ENCODE results near the gene DCUN1D1.
"Not testable (repeated sequence)": the region's sequence is repeated elsewhere in the genome, so short reads cannot be mapped to it uniquely, and the experiment has no call there.

DCUN1D1 gene

DNA sequence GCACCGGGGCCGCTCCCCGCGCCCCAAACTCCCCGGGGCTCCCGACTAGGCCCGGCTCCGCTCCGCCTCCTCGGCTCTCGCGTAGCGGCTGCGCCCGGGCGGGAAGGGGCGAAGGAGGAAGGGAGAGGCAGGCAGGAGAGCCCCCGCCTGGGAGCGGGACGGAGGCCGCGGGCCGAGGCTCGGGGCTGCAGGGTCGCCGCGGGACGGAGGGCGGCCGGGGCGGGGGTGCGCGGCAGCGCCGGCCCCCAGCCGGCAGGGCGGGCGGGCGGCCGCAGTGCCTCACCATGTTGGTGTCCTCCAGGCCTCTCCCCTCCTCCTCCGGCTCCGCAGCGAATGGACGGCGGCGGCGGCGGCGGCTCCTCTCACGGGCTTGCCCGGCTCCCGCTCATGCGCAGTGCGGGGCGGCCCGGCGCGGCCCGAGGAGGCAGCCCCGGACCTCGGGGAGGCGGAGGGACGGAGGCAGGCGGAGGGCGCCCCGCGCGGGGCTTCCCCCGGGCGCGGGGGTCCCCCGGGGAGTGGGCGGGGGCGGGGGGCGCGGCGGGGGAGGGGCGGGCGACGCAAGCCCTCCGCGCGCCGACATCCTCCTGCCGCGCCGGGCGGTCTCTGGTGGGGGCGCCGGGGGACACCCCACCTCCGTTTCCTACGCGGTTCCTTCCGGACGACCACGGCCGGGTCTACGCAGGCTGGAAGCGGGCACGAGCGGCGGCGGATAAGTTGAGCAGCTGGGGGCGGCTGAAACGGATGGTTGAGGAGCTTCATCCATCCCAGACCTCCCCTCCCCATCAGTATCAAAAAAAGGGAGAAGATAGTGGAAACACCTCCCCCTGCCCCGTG, at the start of gene DCUN1D1:
DCUN1D1 (minus strand) TSS at position 335 of the 834 bp plus-strand sequence; CDS start at position 286, 49 bp downstream.
- peak; percentile 89 for DNase-seq

DNA sequence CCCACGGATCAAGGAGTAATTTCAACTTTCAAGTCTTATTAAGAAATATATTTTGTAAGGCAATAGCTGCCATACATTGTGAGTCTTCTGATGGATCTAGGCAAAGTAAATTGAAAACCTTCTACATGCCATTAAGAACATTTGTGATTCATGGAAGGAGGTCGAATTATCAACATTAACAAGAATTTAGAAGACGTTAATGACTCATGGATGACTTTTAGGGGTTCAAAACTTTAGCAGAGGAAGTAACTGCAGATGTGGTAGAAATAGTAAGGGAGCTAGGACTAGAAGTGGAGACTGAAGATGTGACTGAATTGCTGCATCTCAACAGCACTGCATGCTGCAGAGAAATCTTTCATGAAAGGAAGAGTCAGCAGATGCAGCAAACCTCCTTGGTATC, 48.1 kb upstream of the DCUN1D1 start:
- no peak for DNase-seq

DNA sequence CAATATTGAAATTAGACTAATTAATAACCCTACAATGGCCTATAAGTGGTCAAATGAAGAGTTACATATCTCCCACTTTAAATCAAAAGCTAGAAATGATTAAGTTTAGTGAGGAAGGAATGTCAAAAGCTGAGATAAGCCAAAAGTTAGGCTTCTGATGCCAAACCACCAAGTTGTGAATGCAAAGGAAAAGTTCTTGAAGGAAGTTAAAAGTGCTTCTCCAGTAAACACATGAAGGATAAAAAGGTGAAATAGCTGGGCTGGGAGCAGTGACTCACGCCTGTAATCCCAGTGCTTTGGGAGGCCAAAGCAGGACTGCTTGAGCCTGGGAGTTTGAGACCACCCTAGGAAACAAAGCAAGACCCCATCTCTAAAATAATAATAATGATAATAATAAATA, 46.9 kb upstream of the DCUN1D1 start:
- DNase-seq = no peak

DNA sequence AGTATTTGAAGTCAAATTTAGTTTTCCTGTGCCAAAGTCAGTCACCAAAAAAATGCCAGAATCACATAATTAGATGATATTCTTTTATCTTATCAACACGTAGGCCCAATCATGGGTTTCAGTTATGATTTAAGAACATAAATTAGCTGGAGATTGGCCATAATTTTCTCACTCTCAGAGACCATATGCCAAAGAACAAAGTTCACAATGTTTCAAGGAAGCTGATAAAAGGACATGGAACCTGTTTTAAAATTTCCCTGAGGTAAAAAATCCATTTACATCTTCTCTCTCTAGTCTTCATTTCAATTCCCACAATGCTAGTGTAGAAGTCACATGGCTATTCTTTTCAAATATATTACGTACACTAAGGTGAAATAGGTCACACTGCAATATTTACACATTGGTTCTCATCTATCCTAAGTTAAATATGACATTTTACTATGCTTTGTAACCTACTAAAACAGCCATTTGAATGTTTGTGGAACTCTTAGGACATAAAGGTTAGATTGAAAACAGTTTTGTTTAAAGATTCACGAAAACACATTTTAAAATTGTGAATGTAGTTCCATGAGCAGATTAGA, 42.7 kb upstream of the DCUN1D1 start:
- DNase-seq = no peak

DNA sequence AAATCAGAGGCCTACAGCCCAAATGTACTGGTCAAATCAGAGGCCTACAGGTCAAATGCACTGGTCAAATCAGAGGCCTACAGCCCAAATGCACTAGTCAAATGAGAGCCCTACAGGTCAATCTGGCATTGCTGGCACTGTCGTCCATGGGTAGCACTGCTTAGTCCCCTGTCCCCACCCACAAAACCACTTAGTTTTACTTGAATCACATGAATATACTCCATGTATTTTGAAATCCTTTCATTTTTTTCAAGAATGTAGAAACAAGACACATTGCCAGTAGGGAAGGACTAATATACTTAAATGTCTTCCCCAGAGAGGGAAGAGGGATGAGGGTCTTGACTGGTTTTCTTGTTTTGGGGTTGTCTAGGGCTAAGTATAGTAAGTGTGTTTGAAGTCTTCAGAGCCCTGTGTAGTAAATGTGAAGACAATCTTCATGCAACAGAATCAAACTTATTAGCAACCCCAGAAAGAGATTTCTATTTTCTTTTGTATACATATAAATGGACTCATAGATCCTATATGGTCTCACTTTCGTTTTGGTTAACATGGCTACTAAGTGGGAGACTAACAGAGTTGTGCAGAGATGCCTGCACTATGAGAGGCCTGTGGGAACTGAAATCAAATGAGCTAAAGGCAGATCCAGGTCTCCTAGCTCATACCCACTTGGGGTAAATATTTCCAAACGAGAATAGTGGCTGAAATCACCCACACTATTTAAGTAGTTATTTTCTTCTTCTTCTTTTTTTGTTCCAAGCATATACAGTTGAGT, 38.3 kb upstream of the DCUN1D1 start:
- no peak for DNase-seq

DNA sequence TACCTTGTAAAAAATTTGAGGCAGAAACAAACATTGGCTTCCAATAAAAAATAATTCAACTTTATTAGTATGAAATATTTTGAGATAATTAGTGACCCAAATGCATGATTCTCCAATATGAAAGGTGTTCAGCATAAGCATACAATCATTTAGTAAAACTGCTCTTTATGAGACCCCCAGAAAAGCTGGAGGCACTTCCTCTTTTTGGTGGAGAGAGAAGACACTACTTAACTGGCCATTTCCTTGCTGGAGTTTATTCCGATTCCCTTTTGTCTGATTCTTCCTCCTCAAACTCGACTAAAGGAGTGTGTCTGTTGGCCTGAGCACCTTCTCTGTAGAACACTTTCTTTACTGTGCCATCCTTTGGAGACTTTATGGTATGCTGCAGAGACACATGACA, 34.8 kb upstream of the DCUN1D1 start:
- DNase-seq = no peak

DNA sequence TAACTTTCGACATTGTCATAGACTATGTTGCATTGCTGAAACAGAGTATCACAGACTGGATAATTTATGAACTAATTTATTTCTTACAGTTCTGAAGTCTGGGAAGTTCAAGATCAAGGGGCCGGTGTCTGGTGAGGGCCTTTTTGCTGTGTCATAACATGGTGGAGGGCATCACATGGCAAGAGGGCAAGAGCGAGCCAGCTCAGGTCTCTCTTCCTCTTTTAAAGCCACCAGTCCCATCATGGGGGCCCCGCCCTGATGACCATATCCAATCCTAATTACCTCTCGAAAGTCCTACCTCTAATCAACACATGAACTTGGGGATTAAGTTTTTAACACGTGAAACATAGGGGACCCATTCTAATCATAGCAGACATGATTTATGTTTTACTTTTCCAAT, 33.5 kb upstream of the DCUN1D1 start:
- DNase-seq = no peak

DNA sequence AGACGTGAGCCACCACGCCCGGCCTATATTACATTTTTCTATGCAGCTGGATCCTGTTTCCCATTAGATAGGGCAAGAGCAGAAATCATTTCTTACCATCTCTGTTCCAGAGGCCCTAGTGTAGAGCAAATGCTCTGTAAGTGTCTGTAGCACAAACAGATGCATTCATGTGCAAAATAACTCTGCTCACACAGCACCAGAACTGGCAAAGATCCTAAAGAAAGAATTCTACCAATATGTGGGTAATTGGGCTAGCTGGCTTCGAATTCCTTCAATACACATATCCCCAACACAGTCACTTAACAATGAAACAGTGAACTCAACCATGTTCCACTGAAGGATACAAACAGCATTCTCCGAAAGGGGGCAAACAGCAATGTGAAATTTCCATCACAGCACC, 32.7 kb upstream of the DCUN1D1 start:
- no peak for DNase-seq

DNA sequence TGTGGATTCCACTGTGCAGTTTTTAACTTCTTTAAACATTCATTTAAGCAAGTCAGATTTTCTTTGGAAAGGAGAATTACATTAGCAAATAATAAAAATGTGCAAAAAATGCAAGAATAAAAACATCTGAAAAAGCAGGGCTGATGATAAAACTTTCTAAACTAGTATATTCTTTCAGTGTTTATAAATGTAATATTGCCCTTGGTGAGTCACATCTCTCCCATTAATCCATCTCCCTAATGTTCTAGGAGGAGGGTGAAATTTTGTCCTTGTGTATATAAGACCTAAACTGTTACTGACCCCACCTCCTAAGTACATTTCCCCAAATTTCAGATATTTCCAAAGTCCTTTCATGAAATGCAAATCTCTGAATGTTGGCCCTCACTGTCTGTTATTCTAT, 28.5 kb upstream of the DCUN1D1 start:
- DNase-seq = no peak

DNA sequence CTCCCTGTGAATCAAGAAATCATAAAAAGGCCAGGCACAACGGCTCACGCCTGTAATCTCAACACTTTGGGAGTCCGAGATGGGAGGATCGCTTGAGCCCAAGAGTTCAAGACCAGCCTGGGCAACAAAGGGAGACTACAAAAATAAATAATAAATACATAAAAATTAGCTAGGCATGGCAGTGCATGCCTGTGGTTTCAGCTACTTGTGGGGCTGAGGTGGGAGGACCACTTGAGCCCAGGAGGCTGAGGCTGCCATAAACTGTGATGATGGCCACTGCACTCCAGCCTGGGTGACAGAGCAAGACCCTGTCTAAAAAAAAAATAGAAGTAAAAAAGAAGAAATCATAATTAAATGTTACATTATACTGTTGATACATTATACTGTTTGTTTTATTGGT, 28.0 kb upstream of the DCUN1D1 start:
- DNase-seq = no peak

DNA sequence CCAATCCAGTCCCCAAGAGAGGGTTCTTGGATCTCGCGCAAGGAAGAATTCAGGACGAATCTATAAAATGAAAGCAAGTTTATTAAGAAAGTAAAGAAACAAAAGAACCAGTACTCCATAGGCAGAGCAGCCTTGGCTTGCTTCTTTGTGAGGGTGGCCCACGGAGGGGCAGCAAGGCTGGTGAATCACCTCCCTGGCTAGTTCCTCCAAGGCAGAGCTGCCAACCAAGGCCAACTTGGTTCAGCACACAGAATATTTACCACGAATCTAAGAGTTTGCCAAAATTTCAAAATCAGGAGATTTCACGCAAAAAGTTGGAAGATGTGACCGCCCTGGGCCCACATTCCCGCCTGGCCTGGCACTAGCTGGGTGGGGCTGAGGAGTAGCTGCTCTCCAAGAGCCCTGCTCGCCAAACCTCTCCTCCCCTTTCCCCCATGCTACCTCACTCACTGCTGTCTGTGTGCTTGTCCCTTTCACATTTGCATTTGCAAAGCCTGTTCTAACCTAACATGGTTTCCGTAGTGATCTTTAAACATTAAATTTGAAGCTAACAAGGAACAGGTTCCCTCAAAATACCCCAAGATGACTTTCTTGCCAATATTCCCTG, 26.2 kb upstream of the DCUN1D1 start:
- no peak for DNase-seq

DNA sequence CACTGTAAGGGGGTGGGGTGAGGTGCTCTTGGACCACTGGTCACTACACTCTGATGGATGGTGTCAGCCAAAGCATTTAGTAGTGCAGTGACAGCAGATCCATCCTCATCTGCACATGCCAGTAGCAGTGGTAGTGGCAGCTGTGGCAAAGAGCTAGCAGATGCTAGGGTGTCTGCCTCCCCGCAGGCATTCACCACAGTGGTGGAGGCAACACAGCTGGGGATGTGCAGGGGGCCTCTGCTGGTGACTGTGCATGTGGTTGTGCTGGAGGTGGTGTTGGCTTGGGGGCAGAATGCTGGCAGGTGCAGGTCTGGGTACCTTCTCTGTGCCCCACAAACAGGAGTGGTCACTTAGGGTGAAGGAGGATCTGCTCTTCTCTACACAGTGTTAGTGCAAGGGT, 19.4 kb upstream of the DCUN1D1 start:
- DNase-seq = no peak

DNA sequence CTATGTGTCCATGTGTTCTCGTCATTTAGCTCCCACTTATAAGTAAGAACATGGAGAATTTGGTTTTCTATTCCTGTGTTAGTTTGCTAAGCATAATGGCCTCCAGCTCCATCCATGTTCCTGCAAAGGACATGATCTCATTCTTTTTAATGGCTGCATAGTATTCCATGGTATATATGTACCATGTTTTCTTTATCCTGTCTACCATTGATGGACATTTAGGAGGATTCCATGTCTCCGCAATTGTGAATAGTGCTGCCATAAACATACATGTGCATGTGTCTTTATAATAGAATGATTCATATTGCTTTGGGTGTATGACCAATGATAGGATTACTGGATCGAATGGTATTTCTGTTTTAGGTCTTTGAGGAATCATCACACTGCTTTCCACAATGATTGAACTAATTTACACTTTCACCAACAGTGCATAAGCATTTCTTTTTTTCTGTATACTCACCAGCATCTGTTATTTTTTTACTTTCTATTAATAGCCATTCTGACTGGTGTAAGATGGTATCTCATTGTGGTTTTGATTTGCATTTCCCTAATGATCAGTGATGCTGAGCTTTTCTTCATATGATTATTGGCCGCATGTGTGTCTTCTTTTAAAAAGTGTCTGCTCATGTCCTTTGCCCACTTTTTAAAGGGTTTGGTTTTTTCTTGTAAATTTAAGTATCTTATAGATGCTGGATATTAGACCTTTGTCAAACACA, 13.3 kb upstream of the DCUN1D1 start:
- DNase-seq = not testable (repeated sequence)

DNA sequence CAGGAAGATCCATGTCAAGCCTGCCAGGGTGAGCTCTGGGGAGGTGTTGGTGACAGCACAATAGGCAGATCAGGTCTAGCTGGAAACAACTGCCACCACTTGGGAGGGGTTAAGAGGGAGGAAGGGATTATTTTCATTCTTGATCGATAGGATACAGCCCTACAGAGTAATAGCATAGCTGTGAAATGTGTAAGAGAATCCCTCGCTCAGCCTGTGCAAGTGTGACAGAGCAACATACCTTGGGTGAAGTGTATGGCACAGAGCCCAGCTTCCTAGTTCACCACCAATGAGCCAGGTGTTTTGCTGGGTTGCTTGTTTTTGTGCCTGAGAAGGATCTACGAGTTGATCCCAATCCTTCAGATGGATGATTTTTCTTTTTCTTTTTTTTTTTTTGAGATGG, 9.2 kb upstream of the DCUN1D1 start:
- no peak for DNase-seq

DNA sequence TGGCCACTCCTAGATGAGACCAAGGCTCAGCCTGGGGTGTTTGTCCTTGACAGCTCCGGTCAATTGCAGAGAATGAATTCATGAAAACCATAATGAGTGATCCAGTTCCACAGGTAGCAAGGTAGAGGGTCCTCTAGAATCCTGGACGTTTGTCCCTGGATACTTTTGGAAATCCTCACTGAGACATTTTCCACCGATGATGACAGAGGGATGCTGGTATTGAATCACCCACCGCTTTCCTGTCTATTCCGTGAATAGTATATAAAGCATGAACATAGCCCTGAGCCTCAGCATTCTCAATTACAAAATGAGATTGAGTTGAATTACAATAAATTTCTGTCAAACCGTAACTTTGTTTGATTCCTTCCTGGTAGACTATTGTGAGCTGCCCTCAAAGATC, 5.7 kb upstream of the DCUN1D1 start:
- no peak for DNase-seq

DNA sequence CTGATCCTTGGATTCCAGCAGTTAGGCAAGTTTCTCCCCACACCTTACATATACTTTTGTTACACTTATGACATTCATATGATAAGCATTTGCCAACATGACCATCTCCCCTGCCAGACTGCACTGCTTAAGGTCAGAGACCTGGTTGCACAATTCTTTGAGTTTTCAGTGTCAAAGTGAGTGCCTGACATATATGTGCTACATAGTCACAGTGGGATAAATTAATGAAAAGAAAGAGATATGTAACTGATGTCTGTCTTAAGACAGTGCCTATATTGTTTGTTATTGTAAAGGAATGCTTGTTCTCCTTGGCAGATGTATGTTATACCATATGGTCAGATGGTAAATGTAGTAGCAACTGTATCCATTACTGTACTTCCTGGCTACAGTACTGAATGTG, 3.5 kb upstream of the DCUN1D1 start:
- no peak for DNase-seq

DNA sequence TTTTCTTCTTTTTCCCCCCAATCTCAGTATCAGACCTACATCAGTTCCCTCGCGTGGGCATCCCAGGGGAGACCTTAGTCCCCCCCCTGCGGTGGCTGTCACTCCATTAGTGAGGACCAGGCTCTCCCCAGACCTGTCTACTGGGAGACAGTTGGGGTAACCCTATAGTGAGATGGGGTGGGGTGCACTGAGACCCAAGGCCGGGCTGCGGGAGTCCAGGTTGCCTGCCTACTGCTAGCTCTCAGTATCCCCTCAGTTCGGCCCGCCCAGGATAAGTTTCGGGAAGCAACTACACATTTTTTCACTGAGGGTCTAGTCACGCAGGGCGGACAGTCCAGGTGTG, 671 bp upstream of the DCUN1D1 start:
- no peak for DNase-seq

DNA sequence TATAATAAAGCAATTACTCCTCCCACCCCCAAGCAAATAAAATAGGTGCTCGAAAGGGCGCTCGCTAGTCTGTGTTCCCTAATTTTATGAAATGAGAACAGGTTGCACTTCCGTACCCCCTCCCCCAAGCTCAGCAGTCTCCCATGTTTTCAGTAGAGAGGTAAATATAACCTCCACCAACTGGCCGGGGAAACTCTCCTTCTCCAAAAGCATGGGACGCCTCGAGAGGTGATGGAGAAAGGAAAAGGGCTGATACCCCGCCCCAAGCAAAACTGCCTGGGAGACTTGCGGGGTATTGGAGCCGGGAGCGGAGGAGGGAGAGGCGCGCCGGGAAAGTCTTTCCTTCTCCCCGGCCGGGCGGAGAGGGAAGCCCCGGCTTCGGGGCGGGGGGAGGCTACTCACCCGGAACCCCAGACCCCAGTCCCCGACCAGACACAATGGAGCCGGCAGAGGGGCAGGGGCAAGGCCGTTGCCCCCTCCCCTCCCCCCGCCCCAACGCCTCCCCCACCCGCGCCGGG, 605 bp downstream of the DCUN1D1 start:
- no peak for DNase-seq

DNA sequence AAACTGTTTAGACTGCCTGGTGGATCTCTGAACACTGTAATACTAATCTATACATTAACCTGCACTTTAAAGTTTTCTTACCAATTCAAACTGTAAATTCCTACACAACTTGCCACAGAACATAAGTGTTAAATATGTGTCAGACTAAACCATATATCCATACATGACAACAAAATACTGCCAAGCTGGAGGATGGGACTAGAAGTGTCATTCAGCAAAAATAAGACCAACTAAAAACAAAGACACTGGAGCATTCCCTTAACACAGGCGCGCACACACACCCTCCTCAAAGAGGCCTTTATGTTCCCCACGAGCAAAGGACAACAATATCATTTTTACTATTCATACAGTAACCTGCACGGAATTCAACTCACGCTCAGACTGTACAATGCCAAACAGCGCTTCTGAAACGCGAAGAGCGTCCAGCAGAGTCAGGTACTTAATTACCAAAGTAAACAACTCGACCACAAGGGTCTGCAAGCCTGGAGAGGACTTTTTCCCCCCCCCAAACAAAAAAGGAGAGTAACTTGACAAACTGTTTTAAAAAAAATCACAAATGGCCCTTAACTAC, 1.1 kb downstream of the DCUN1D1 start:
- no peak for DNase-seq

DNA sequence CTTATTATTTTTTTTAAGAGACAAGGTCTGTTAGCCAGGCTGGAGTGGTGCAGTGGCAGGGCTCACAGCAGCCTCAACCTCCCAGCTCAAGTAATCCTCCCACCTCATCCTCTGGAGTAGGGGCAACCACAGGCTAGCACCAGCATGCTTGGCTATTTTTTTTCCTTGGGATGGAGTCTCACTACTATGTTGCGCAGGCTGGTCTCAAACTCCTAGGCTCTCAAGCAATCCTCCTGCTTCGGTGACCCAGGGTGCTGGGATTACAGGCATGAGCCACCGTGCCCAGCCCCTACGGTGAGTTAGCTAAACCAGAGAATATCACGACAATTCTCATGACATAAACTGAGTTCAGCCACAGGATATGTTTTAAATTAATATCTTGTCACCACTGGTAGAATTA, 2.0 kb downstream of the DCUN1D1 start:
- no peak for DNase-seq

DNA sequence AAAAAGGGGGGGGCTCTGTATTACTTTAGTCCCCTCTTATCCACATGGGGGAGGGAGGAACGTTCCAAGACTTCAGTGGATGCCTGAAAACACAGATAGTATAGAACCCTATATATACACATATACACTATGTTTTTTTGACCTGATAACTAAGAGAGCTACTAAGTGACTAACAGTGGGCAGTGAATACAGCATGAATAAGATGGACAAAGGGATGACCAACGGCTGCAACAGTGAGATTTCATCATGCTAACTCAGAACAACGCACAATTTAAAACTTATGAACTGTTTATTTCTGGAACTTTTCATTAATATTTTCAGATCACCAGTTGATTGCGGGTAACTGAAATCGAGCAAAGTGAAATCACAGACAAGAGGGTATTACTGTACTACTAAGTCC, 7.3 kb downstream of the DCUN1D1 start:
- no peak for DNase-seq

DNA sequence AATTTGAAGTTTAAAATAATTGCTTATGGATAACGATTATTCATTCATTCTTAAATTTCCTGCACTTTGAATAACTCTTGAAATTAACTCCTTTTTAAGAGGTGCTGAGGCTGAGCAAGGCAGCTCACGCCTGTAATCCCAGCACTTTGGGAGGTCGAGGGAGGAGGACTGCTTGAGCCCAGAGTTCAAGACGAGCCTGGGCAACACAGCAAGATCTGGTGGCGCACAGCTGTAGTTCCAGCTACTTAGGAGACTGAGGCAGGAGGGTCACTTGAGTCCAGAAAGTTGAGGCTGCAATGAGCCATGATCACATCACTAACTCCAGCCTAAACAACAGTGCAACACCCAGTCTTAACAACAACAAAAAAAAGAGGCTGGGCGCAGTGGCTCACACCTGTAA, 8.0 kb downstream of the DCUN1D1 start:
- DNase-seq = no peak
